Activated naive CD4-positive, alpha-beta T cell treated with anti-CD3 and anti-CD28 coated beads, Interleukin-2, amount 50 U/mL, for 16 hours (primary cell): Measurements from ENCODE around the gene MPZL1.

Experiments used
- DNase-seq: peaks from one replicate; pipeline ENCODE4 v3.0.0-alpha.2; 2020

MPZL1 gene

DNA sequence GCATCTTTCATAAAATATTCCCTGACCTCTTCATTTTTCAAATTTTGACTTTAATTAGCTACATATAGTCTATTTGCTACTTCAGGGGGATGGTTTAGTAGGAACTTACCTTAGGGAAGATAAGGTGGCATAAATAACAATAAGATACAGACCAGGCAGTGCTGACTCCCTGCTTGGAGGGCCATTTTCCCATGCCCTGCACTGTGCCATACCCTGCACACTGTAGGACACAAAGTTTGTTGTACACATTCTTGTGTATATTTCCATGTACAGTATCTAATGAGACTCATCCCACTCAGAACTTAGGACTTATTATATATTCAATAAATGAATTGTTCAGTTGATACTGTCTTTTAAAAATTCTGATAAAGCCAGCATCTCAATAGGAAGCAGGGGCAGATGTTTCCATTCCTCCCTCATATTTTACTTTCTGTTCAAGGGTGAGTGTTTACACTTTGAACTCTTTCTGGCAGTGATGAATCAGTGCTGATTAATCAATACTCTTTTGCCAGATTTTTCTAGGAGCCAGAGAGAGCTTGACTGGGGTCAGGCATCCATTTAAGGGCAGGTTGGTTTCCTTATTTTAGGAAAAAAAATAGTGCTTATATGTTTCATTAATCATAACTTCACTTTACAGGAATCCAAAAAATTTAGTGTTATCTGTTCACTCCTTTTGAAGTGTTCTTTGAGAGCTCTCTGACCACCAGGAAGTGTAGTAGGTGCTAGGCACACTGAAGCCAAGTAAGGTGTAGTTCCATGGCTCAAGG, 30.6 kb downstream of the MPZL1 start:
- DNase-seq: no peak

DNA sequence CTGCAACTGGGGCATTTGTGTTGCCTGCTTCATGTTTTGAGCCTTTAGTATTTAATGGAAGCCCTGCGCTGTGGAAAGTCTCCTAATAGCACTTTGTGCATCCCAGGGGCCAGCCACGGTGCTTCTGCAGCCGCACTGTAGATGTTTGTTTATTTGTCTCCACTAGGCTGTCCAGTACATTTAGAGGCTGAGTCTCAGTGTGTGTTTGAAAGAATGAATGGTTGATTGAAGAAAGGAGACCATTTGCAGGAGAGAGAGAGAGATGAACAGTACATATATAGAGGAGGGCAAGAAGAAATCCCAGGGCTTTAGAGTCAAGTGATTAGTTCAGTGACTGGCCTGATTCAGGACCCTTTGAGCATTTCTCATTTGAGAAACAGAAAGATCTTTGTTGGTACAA, 33.9 kb downstream of the MPZL1 start:
- DNase-seq: no peak

DNA sequence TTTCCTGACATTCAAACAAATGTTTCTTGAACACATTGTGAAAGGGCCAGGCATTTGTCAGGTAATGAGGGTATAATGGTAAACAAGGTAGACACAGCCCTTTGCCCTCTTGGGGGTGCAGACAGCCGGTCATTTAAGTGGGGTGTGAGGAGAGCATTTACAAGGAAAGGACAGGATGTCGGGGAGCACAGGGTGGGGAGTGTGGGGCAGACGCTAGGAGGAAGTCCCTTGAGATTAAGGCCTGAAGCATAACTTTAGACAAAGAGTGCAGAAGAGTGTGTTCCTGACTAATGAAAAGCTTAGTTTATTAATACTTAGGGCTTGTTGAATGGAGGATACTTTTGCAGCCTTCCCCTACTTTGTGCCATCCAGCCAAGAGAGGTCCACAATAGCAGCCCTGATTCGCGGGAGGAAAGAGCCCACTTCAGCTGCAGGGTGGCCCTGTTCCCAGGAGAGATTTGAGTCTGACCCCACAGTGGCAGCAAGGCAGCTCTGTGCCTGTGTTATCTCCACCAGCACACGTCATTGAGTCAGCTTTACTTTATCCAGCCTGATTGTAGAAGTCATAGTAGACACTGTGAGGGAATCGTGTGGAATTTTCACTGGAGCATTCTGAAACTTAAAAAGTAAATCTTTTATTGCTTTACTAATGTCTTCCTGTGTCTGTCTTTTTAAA, 35.1 kb downstream of the MPZL1 start:
- DNase-seq: no peak

DNA sequence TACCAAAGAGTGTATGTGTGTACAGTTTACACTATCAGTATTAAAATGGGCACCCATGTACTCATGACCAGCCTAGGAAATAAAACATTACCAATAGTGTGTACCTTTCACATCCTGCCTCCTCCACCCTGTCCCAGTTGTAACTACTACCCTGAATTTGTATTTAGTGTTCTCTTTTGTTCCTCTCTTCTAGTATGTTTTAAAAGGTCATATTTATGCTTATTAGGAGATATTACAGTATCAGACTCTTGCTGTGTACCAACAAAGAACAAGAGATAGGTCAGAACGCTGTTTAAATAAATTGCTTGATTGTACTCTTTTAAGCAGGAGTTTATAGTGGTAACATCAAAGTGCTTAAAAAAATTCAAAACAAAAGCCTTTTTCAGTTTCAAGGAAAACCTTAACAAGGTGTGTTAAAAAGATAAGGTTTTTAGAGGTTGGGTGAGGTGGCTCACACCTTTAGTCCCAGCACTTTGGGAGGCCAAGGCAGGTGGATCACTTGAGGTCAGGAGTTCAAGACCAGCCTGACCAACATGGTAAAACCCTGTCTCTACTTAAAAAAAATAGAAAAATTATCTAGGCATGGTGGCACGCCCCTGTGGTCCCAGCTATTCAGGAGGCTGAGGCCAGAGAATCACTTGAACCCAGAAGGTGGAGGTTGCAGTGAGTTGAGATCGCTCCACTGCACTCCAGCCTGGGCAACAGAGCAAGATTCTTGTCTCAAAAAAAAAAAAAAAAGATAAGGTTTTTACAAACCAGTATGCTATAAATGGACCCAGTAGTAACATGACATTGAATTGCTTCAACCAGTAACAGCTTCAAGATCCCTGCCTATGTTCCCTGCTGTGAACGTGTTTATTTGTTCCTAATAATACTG, 35.9 kb downstream of the MPZL1 start:
- no peak for DNase-seq

DNA sequence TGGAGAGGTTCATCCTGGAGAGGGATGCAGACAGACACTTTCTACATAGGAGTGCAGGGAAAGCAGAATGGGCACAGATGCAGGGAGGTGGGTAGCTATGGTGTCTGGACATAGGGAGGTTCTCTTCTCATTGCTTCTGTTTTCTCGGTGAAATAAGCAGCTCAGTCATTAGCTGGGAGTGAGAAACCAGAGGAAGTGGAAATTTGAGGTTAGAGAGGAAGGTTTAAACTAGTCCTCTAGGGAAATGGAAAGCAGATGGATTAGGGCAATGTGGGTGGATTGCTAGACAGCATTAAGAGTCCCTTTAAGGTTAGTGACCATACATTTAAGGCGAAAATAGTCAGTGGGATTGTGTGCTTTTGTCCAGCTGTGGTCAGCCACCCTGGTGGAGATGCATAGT, 39.6 kb downstream of the MPZL1 start:
- DNase-seq: no peak

DNA sequence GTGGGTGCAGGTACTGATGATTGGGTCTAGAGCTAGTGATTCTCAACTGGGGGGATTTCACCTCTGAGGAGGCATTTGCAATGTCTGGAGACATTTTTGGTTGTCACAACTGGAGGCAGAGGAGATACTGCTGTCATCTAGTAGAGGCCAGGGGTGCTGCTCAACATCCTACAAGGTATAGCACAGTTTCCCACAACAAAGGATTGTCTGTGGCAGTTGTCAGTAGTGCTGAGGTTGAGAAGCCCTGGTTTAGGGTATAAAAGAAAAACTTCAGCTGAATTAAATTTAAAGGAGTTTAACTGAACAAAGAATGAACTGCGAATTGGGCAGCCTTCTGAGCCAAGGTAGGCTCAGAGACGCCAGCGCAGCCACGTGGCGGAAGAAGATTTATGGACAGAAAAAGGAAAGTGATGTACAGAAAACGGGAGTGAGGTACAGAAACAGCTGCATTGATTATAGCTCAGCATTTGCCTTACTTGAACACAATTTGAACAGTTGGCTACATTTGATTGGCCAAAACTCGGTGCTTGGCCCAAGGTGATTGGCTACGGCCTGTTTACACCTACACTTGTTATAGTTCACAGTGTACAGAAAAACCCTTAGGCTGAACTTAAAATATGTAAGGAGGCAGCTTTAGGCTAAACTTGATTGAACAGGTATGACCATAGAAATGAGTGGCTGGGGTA, 40.4 kb downstream of the MPZL1 start:
- DNase-seq: peak; percentile 16

DNA sequence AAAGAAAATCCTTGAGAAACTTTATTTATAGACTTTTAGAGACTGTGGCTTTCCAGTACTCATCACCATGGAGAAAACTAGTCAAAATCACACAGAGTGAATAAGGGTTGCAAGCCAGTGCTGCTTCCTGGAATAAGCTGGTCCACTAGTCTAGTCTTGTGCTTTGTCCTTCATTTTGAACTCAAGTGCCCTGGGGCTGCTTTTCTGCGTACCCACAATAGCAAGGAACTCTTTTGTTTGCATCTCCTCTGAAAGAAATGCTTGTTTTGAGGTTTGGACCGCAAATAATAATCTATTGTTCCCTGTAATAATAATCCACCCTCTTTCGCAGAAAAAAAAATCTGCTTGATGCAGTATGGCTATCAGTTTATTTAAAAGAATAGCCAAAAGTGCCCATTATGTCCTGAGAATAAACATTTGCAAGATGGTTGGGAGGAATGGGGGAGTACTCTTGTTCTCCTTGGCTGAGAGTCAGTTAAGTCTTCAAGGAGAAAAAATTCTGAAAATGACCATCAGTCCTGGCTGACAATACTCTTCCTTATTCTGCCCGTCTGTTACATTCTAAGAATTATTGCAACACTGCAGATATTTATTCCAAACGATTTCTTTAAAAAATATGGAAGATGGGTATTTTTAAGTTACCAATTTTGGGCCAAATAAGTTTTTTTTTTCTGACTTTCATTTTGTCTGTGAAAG, 41.9 kb downstream of the MPZL1 start:
- DNase-seq: no peak

DNA sequence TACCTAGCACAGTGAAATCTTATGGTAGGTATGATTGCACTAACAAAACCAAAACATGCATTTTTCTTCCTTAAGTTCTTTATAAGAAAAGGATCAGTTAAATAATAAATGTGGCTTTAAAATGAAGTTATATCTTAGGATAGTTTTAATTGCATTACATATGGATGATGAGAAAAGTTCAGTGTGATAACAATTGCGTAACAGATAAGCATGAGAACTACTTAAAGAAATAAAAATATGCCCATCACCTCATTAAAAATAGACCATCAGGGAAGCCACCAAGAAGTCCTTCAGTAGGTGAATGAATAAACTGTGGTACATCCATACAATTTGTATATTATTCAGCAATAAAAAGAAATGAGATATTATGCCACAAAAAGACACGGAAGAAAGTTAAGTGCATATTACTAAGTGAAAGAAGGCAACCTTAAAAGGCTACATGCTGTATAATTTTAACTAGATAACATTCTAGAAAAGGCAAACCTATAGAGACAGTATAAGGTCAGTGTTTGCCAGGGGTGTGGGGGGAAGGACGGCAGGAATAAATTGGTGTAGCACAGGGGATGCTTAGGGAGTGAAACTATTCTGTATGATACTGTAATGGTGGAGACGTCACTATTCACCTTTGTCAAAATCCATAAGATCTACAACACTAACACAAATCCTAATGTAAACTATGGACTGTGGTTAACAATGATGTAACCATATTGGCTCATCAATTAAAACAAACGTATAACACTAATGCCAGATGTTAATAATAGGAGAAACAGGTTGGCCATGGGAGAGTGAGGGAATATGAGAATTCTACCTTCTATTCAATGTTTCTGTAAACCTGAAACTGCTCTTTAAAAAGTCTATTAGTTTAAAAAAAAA, 42.9 kb downstream of the MPZL1 start:
- DNase-seq: no peak

DNA sequence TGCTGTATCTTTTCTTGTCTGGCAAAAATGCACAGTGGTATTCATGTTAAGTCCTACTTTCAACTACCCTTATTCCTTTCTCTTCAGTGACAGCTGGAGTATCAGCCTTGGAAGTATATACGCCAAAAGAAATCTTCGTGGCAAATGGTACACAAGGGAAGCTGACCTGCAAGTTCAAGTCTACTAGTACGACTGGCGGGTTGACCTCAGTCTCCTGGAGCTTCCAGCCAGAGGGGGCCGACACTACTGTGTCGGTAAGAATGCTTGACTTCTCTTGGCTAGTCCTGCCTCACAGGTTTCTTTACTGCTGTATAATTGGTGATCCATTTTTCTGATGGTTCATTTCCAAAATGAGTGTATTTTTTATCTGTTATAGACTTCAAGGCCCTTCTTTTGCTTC, 43.7 kb downstream of the MPZL1 start:
- no peak for DNase-seq

DNA sequence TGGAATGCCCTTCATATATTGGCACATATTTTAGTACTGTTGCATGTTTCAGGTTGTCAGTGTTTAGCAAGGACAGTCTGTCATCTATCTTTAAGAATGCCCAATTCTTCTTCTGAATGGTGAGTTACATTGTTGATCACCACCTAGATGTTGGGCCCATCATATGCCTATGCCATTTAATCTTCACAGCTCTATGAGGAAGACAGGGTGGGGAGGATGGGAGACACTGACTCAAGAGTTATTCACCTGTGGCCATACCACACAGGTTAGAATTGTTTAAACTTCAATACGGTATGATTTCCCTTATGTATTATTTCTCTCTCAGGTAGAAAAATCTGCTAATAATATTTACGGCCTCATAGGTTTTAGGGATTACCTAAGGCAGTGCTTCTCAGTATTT, 44.8 kb downstream of the MPZL1 start:
- no peak for DNase-seq

DNA sequence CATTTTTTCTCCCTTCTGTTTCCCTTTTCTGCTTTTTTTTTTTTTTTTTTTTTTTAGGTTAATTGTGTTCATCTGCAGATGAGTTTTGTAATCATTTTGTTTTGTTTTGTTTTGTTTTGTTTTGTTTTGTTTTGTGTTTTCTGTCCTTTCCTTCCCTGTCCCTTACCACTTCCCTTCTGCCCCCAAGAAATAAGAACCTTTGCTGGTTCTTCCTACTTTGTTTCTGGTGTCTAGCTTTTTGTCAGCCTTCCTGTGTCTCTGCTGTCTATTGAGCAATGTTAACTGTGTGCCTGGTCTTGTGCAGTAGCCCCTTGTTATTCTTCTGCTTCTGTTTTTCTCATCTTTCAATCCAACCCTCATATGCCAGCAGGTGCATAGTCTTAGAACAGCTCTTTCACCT, 46.0 kb downstream of the MPZL1 start:
- DNase-seq: no peak

DNA sequence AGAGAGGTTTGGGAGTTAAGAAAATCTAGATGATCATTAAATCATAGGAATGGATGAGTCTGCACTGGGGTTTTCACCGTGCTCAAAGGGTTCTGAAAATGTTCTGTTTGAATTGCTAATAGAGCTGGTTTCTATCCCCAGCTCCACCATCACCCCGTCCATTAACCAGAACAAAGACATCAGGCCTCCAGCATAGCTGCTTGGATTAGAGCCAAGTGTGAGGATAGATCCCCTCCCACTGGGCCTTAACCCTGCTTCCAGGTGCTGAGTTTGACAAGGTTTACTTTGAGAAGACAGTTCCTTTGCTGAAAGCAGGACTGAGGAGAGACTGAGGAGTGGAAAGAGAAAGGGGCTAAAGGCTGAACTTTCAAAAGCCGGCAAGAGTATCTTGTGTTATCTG, 48.3 kb downstream of the MPZL1 start:
- no peak for DNase-seq

DNA sequence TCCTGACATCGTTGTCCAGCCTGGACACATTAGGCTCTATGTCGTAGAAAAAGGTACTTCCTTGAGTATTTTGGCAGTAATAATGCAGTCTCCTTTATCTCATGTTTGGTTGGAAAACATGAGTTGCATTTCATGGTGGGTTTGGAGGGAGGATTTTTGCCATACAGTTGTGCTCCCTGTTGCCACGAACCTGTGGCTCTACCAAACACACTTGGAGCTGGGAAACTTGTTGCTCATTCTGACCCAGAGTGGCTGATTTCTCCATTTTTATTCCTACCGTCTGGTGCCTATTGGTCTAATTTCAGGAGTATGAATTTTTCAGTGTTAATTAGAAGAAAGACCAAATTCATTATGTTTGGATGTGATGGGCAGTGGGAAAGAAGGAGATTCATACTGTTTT, 50.7 kb downstream of the MPZL1 start:
- DNase-seq: no peak

DNA sequence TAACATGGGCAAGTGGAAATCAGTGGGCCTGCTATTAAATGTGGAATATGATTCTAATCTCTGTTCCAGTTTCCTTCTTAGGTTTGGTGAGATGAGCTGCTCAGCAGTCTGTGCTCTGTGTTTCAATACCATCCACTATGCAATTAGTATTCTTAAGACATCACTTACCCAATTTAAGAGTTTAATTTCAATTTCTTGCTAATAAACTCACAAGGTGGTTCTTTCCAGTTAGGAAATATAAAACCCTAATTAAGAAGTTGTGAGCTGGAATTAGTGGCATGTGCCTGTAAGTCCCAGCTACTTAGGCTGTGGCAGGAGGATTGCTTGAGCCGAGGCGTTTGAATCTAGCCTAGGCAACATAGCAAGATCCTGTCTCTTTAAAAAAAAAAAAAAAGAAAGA, 51.7 kb downstream of the MPZL1 start:
- no peak for DNase-seq

DNA sequence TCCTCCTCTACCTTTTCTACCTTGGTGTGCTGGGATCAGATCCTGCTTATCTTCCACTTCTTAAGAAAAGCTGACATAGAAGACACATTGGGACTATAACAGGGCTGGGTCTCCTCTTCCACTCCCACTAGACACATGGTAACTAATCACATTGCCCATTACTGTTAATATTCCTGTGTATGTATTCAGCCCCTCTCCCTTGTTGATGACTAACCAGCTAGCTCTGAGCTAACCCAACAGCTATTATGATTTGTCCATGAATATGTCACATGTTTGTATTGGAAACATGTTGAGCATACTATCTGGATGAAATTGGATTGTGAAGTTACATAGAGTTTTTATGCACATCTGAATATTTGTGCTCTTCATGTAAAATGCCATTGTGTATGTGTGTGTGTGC, 52.9 kb downstream of the MPZL1 start:
- no peak for DNase-seq

DNA sequence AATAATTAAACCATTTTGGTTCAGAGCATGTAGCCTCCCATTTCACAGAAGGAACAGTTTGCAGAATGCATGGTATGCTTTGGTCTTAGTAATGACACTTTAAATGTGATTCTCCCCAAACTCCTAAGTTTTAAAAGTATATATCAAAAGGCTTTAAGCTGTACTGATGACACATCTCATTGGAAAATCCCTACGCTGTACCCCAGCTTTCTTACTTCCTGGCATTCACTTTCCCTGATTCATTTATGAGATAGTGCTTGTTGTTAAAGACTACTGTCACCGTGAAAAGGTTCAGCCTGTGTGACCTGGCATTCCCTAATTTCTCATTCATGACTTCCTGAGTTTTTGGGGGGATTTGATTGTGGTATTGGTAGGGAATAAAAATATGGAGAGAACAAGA, 53.4 kb downstream of the MPZL1 start:
- DNase-seq: no peak

DNA sequence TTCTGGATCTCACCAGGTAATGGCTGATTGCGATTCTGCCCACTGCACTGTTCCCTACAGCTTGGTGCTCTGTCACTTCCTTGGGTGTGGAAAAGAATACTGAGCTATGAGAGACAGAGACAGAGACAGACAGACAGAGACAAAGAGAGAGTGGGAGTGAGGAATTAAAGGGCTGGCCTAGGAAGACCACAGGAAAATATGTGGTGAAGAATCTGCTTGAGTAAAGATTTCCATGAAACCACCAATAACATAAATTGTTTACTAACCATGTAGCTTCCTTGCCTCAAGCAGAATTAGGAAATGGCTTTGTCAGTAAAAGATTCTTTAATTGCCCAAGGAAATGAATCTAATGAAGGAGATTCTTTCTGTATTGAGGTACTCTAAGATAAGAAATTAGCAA, 54.4 kb downstream of the MPZL1 start:
- DNase-seq: no peak

DNA sequence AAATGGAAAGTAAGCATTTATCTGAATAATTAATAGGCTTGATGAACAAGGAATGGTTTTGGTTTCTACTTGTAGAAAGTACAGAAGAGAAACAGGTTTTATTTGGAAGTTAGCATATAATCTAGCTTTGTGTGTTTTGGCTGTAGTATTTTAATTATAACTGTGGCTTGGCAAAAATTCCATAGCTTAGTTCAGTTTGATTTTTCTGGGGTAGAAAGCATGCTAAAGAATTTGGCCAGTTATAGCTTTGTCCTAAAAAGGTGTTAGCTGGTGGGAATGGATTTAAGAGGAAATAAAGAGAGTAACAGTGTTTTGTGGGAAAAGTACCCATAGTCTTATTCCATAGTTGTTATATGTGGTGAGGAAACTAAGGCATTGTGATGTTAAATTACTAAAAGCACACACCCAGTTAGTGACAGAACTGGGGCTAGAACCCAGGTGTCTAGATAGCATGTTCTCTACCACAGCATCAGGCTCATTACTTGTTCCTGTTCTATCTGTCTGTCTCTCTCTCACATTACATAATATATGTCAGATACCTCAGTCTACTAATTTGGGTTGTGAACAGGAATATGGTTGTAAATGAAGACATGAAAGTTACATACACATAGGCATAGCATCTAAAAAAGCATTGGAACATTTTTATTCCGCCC, 55.0 kb downstream of the MPZL1 start:
- no peak for DNase-seq

DNA sequence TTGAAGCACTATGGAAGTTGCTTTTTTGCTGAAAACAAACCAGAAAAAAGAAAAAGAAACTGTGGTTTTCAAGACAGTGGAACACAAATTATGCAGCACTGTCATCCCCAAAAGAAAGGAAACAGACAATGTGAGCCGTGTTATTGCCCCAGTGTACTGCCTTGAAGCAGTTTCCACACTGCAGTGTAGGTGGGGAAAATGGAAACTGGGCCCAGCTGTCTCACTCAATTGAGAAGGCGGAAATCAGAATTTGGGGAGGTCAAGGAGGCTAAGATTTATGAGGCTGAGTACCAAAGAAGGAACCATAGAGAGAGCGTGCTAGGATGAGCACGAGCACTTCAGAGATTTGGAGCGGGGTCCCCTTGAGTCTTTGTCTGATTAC, 55.5 kb downstream of the MPZL1 start:
- DNase-seq: no peak

DNA sequence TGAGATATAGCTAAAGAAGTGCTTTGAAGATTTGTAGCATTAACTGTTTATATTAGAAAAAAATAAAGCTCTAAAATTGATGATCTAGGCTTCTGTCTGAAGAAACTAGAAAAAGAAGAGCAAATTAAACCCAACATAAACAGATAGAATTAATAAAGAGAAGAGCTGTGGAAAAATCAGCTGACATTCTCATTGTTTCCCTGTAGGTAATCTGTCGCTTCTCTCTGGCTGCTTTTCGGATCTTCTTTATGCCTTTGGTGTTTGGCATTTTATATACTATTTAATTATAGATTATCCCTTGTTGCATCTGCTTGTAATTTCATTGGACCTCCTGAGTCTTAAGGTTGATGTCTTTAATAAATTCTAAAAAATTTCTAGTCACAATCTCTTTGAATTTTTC, 59.8 kb downstream of the MPZL1 start:
- no peak for DNase-seq

DNA sequence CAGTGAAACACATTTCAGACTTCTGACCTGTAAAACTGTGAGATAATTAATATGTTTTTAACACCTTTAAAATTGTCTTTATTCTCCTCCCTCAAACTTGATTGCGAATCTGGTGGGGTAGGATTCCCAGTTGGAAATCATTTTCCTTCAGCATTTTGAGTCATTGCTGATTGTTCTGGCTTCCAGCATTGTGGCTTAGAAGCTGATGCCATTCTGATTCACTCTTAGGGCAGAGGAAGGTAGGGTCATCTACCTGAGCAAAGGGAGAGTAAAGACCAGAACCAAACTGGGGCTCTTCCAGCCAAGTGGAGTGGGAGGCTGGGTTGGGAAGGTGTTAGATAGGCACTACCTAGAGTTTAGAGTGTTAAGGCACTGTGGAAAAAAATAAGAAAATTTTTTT, 61.2 kb downstream of the MPZL1 start:
- no peak for DNase-seq
